OCI-LY7 (cell line): ENCODE measurements around the gene RAPH1.
"Not testable (repeated sequence)": the region's sequence is repeated elsewhere in the genome, so short reads cannot be mapped to it uniquely, and the experiment has no call there.

ENCODE experiments used
- CTCF ChIP-seq: fragments of 200-600 bp; sonication (generic); conservative IDR thresholded peaks from 2 replicates; pipeline ENCODE4 v1.5.1; 2014; ENCODE audit warnings: mild to moderate bottlenecking, antibody characterized with exemption, low read length, moderate library complexity, mixed read lengths
- EZH2phosphoT487 ChIP-seq: fragments of 200-600 bp; sonication (generic); IDR thresholded peaks from 2 replicates; pipeline ENCODE4 v1.6.1; 2018; ENCODE audit warnings: low read depth, borderline replicate concordance, mild to moderate bottlenecking, mixed run types, antibody characterized with exemption, low read length, moderate library complexity, mixed read lengths

GRCh38 chr2:203372706-203373105, 162.4 kb downstream of the RAPH1 start:
- not testable (repeated sequence) for TF ChIP-seq CTCF, EZH2phosphoT487
